Kidney tubule cell (primary cell): ENCODE results near the gene OCA2.
"Not testable (repeated sequence)": the region's sequence is repeated elsewhere in the genome, so short reads cannot be mapped to it uniquely, and the experiment has no call there.

ENCODE experiments used
- DNase-seq: peaks from one replicate; pipeline ENCODE4 v3.0.0-alpha.2; 2018; ENCODE audit warnings: low spot score

Gene OCA2

DNA sequence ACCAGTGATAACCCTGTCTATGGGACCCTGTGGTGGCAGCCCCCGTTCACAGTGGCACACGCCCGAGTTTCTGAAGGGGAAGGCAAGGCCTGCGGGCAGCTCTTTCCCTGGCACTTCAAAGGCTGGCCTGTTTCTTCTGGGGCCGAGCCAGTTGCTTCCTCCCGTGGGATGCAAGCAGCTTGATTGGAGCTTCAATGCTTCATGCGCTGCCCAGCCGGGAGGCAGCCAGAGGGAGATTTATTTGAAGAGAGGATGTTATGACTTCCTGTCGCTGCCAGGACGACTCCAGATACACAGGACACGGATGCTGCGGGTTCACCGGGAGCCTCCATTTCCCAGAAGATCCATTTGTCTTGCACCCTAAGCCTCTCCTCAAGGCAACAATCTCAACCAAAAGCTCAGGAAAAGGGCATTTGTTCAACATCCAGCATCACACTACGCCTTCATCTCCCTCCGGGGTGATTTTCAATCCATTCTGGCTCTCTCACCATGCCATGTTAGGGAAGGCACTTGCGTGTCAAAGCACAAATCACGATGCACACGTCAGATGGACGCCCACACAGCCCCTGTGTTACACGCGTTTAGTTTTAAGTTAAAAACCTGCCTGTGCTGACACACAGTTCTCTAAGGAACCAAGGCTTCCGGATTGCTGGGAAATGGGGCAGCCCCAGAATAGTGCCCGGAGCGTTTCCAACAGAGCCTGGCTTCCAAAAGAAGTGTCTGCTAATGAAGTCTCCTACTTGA, 330.2 kb downstream of the OCA2 start:
- DNase-seq = no peak

DNA sequence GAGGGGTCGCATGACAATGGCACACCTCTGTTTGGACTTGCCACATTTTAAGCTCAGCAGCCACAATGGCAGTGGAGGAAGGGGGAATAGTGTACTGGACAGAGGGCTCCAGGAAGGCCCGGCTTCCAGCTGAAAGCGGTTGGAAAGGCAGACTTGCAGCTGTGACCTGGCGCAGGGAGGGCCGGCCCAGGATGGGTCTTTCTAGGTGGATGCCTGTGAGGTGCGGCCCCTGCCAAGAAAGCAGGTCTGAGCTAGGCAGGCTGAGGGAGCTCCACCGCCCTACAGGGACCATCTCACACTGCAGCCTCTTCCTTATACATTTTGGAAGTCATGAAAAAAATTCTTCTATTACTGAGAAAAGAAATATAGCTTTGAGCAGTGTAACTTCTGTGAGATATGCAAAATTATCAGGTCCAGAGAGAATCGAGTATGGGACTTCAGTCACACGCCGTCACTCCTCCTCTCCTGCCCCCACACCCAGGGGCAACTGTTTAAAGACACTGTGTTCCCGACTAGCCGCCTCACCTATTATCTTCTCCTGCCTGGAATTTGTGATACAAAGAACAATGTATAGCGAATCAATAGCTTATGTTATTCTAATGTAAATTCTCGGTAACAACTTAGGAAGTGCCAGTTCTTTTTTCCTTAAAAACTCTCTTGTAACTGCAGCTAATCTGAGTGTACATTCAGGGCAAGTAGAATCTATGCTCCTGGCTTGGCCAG, 331.0 kb downstream of the OCA2 start:
- no peak for DNase-seq

DNA sequence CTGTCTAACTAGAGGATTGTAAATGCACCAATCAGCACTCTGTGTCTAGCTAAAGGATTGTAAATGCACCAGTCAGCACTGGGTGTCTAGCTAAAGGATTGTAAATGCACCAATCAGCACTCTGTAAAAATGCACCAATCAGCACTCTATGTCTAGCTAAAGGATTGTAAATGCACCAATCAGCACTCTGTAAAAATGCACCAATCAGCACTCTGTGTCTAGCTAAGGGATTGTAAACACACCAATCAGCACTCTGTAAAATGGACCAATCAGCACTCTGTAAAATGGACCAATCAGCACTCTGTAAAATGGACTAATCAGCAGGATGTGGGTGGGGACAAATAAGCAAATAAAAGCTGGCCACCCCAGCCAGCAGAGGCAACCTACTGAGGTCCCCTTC, 331.7 kb downstream of the OCA2 start:
- not testable (repeated sequence) for DNase-seq

DNA sequence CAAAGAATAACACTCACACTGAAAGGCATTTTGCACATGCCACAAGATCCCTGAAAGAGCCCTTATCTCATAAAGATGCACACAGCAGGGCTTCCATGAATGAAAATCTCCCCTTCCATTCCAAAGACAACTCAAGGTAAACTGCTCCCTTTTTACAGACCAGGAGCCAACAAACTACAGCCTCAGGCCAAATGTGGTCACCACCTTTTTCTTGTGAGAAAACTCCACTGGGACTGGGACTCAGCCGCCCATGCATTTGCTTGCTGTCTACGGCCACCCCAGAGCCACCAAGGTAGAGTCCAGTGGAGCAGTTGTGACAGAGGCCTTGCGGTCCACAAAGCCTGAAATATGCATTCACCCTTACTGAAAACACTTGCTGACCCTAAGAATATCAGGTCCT, 334.8 kb downstream of the OCA2 start:
- DNase-seq = no peak

DNA sequence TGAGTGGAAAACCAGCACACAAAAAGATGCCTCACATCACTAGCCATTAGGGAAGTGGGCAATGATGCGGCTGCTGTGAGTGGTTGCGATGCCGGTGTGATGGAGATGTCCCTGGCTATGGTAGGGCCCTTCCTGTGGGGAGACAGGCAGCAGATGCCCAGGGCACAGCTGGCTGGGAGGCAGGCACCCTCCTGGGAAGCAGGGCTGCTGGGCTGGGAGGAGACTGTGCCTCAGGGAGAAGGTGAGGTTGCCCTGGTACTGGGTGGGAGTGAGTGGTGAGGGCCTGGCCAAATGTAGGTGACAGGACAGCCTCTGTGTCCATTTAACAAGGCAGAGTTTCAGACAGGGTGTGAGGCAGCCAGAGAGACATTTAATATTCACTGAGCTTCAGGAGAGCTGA, 335.6 kb downstream of the OCA2 start:
- DNase-seq = no peak

DNA sequence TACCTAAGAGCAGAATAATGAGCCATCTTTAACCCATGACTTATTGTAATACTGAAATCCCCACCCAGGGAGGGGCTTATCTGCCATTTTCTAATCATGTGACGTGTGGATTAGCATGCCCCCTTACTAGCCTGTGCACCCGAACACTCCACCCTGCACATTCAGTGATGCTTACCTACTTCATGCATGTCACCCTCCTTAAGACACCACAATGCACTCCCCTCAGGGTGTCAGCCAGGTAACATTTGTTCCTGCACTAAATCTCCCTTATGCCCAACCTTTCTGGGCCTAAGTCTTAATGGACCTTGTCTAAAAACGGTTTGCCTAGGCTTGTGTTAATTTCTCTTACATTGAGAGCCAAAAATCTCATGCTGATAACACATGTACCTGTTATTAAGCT, 336.6 kb downstream of the OCA2 start:
- no peak for DNase-seq

DNA sequence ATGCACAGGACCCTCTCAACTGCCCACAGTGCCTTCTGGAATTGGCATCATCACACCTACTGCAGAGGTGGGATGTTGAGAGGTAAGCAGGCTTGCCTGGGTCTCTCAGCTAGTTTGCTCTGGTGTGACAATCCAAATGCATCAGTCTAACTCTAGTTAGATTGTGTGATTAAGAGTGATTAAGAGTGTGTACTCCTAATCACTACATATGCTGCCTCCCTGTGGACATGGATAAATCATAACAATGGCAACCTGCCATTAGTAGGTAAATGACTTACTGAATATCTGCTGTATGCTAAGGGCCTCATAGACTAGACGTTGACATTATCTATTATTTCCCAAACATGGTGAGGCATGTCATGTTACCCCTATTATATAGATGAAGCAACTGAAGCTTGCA, 342.1 kb downstream of the OCA2 start:
- peak; percentile 6 for DNase-seq

DNA sequence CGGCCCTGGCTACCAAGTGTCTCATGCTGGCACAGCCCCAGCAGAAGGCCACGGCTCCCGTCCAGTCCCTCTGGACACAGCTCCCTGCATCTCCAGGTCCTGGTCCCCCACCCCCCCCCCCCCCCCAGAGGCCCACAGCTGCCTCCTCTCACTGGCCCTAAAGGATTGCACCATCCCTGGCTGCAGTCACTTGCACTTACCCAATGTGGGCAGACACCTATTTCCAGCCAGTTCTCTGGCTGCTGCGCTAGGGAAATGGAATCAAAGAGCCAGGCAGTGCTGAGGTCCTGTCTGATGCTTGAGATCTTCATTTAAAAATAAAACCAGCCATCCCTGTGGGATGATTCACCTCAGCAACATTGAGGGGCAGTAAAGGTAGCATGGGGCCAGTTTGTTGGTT, 346.4 kb downstream of the OCA2 start:
- DNase-seq = no peak

DNA sequence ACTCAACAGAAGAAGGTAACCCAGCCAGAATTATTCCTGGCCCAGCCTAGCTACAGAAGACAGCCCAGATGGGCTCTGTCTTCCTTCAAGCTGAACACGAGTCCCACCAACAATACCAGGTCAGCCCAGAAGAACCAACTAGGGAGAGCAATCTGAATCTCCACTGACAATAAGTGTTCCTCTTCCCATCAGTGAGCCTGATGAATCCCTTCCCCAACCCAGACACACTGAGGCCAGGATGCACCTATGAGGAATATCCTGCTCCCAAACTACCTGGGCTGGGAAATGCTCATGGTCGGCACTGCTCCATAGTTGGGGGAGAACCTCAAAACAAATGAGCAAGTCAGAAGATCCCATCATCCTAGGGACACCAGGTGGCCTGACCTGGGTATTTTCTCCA, 351.1 kb downstream of the OCA2 start:
- DNase-seq = no peak

DNA sequence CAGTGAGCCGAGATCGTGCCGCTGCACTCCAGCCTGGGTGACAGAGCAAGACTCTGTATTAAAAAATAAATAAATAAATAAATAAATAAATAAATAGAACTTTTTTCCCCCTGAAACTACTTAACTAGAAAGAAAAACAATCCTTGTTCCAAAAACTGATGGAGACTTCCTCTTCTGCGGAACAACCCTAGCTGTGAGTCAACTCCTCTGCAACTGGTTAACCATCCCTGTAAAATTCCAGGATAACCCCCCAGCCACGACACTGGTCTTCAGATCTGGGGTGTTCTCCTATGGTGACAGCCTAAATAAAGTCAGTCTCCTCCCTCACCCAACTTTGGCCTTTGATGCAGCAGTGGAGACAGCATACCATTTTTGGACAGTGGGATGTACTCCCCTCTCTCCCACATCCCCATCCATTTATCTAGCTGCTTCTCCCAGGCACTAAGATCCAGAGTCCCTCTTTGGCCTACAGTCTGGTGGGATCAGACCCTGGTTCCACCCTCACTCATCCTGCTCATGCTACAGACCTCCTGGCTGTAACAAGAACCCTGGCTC, 352.6 kb downstream of the OCA2 start:
- no peak for DNase-seq

DNA sequence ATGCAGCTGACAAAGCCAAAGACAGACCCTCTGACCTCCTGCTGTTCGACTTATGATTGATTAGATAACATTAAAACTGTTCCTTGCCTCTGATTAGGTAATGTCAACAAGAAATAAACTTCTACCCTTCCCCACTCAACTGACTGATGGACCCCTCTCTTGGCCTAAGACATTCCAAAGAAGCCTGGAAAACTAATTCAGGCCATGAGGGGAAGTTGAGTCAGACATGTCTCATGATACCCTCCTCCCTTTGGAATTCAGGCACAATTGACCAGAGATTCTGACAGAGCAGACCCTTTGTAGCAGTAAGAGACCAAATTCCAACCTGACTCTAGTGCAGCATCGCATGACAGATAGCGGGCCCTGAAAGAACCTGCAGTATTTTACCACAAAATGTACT, 354.5 kb downstream of the OCA2 start:
- no peak for DNase-seq

DNA sequence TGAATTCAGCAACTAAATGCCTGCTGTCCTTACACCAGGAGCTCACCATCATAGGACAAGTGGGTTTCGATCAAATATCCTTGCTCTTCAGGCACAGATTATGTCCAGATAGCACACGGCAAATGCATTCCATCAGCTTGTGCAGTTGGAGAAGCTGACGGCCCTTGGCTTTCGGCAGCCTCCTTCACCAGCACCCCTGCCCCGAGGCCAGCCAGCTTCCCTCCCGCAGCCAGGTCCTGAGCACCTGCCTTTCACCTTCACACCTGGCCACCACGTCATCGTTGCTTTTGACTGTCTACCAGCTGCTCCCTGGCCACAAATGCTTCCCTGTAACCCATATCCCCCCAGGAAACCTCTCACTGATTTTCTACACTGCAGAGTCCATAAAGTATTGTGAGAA, 355.5 kb downstream of the OCA2 start:
- DNase-seq = no peak

DNA sequence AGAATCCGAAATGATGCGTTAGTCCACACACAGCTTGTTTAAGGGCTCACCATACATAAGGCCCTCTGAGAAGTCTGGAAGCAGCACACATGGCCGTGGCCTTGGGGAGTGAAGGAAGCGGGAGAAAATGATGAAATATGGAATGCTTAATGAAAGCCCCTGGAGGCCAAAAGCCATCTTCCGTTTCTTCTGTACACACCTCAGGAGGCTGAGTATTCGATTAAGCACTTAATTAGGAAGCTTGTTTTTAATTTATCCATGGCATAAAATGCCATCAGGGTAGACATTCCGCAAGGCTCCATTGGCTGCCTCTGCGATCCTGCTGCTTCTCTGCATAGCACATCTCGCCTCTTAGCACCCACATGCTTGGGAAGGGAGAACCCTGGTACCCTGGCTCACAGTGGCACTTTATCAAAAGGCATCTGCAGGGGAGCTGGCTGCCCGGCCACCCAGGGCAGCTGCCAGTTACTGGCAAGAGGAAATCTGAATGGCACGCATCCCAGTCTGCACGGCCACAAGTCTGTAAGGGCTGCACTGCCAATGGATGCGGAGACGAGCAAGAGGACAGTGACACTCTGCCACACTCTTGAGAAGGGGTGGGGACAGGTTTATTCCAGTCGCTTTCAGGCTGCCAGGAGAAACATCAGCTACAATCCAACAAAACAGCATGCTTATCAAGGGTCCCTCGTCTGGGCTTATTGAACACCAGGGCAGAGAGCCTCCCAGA, 356.2 kb downstream of the OCA2 start:
- no peak for DNase-seq

DNA sequence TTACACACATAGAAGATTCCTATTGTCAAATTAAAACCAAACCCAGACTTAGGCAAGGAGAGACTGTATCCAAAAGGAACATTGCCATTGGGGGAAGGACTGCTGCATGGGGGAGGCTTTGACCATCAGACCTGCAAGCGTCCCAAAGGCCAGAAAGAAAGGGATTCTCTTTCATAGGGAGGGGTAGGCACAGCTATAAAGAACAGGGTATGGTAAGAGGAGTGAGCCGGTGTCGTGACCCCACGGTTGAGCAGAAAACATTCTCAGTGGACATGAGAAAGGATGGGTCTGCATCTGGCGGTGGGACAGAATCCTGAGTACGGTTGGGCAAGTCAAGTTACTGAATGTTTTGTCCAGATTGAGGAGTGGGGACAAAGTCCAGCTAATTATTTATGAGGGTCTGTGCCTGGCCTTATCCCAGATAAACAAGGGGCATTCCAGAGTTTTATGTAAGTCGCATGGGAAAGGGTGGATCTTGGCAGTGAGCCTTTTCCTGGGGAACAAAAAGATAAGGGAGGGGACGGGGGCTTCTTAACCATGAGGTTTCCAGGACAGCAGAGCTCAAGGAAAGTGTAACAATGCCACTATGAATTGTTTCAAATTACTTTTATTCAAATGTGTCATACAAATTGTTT, 357.8 kb downstream of the OCA2 start:
- no peak for DNase-seq

DNA sequence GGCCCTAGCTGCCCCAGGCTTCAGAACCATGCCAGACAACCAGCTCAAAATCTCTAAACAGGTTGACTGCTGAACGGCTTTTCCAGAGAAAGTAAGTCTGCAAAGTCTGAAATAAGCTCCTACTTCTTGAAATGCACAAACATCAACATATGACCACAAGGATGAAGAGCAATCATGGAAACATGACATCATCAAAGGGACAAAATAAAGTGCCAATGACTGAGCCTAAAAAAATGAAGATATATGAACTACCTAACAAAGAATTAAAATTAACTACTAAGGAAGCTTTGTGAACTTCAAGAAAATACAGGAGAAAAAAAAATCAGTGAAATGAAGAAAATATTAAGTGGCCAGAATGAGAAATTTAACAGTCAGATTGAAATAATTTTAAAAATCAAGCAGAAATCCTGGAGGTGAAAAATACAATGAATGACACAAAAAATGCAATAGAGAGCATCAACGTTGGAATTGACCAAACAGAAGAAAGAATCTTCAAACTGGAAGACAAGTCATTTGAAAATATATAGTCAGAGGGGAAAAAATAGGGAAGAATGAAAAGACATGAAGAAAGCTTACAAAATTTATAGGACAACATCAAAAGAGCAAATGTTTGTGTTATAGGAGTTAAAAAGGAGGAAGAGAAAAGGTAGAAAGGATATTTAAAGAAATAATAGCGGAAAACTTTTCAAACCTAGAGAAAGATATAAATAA, 364.2 kb downstream of the OCA2 start:
- no peak for DNase-seq

DNA sequence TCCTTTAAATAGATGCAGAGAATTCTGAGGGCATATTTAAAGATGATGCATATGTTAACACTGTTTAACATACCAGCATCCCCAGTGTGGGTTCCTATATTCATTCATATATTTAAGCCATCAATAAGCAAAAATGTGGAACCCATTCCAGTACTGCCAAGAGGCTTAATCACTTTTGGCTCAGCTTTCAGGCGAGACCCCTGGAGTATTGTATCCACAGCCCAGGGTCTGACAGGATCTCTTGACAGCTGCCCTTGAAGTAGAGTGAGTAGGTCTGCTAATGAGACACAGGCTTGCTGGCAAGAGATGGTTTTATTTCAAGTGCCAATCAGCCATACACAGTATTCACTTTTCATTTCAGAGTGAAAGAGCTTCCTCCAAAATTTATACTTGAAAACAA, 367.3 kb downstream of the OCA2 start:
- DNase-seq = no peak

DNA sequence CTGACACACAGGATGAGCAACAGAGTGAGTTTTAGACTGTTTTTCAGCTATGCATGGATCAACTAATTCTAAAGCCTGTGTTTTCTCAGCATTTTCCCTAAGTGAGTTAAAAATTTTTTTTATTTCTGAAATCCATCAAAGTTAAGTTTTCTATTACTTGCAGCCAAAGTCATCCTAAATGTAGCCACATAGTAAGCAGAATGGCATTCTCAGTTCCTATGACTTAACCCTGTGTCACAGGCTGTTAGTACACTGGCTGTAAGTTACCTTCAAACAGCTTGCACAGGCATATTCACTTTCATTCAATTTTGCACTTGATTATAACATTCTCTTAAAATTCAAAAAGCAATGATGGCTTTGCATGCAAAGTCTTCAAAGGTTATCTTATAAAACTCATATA, 368.2 kb downstream of the OCA2 start:
- DNase-seq = peak; percentile 37

DNA sequence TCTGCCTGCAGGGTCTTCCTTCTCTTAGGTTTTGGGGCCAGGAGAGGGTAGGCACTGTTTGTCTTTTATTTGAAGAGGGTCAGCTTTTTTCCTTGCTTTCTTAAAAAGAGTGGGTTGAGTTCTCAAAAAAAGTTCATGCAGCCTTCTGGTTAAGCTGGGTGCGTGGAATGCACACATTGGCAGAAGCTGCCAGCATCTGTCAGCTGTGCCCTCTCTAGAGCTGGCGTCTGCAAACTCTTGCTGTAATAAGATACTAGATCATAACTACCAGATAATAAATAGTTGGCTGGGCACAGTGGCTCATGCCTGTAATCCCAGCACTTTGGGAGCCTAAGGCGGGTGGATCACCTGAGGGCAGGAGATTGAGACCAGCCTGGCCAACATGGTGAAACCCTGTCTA, 373.4 kb downstream of the OCA2 start:
- DNase-seq = no peak

DNA sequence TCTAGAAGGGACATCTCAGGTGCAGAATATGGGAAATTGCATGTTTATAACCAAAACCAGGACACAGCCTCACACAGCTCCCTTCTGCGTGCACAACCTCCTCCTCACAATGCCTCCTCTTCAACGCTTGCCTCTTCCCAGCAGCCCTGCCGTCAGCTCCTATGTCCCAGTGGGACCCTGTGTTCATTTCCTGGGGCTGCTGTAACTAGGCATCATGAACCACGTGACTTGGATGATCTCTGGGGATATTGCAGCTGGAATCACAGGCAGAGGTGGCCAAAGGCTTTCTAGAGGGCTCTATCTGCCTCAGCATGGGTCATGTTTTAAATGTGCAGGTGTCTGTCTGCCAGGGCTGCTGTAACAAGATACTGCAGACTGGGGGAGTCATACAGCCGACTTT, 375.3 kb downstream of the OCA2 start:
- DNase-seq = no peak

DNA sequence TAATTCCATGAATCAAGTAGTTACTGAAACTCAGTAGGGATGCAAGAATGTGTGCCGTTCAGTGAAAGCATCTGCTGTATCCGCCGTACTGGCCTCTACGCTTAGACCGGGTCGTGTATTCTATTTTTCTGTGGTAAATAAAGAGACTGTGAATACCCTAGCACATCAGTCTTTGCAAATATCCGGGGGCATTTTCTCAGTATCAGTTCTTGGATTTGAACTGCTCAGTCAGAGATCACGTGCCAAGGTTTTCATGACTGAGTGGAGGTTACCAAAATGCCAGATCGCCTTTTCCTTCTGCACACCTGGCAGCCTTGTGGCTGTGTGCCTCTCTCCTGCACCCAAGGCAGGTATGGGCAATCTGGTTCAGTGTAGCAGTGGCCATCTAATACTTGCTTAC, 377.0 kb downstream of the OCA2 start:
- DNase-seq = no peak

DNA sequence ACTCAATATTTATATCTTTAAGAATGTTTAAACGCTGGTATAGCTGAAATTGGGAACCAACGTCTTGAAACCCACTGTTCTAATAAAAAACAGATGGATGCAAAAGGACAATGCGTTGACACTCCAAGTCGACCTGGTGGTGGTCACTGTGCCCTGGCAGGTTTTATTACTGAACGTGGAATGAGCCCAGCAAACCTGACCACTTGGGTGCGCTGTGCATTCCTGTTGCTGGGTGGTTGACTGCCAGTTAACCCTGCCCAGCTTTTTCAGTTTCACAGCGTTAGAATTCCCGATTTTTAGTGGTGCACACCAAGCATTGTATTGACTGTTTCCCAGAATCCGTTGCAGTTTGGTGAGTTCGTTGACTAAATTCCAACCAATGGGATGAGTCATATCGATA, 384.4 kb downstream of the OCA2 start:
- DNase-seq = no peak

DNA sequence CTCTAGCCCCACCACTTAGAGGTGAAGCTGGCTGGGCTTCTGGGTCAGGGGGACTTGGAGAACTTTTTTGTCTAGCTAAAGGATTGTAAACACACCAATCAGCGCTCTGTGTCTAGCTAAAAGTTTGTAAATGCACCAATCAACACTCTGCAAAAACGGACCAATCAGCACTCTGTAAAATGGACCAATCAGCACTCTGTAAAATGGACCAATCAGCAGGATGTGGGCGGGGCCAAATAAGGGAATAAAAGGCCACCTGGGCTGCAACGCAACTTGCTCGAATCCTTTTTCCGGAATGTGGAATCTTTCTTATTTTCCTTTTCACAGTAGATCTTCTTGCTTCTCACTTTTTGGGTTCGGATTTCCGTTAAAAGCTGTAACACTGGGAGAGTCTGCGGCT, 385.3 kb downstream of the OCA2 start:
- not testable (repeated sequence) for DNase-seq
